CD4-positive, alpha-beta T cell (primary cell): ENCODE data around the gene TFE3. TPM values are rescaled to one million over a fixed set of nuclear protein-coding genes. Genes with fewer than 3 reads are reported as not detected.
"Not testable (repeated sequence)": the region's sequence is repeated elsewhere in the genome, so short reads cannot be mapped to it uniquely, and the experiment has no call there.

ENCODE experiments used
- ATAC-seq: fragments of 200-7000 bp; cut with Tn5 transposase; one replicate; pipeline ENCODE4 v1.10.0; 2022; ENCODE audit warnings: mild to moderate bottlenecking; ENCODE audit not compliant: poor library complexity
- CTCF ChIA-PET: fragments of 350-600 bp; sonication (Branson Sonifier 250); formaldehyde crosslinking; loops from one replicate; lab custom pipeline; 2021; ENCODE audit warnings: antibody characterized with exemption, inconsistent platforms; lab: Charles Lee
- POLR2A ChIA-PET: fragments of 350-600 bp; sonication (Branson Sonifier 250); formaldehyde crosslinking; loops from one replicate; lab custom pipeline; 2021; ENCODE audit warnings: antibody characterized with exemption, inconsistent platforms; lab: Charles Lee
- DNase-seq, 14 experiments: peaks; one replicate each; pipeline ENCODE4 v3.0.0-alpha.2; 2013 to 2020; ENCODE audit warnings: mixed read lengths in 2 of 14
- H3K27ac ChIP-seq, 2 donors: one replicate each; pipeline versions ENCODE4 v1.5.1 to v1.7.0; 2013; ENCODE audit warnings: low read length in 2 of 2, low read depth in 1 of 2, mild to moderate bottlenecking in 1 of 2
- H3K27me3 ChIP-seq, 2 experiments: 1 replicate in 1 of 2; 2 replicates in 1 of 2; pipeline versions ENCODE4 v1.6.1 to v1.7.0; 2013; ENCODE audit warnings: low read length in 2 of 2, control low read depth in 1 of 2, mild to moderate bottlenecking in 1 of 2, moderate library complexity in 1 of 2; ENCODE audit not compliant: insufficient read depth in 2 of 2, control insufficient read depth in 1 of 2
- H3K36me3 ChIP-seq: one replicate; pipeline ENCODE4 v1.6.1; 2013; ENCODE audit warnings: low read length, control low read depth; ENCODE audit not compliant: insufficient read depth
- H3K4me1 ChIP-seq: one replicate; pipeline ENCODE4 v1.6.1; 2013; ENCODE audit warnings: low read length, control low read depth; ENCODE audit not compliant: insufficient read depth
- H3K4me3 ChIP-seq: one replicate; pipeline ENCODE4 v1.5.1; 2013; ENCODE audit warnings: mild to moderate bottlenecking, low read length, moderate library complexity
- H3K9me3 ChIP-seq, 2 experiments: 1 replicate in 1 of 2; 2 replicates in 1 of 2; pipeline versions ENCODE4 v1.6.1 to v1.7.0; 2013; ENCODE audit warnings: low read length in 2 of 2, mild to moderate bottlenecking in 2 of 2, control low read depth in 1 of 2, moderate library complexity in 1 of 2; ENCODE audit not compliant: control insufficient read depth in 1 of 2, insufficient read depth in 1 of 2
- H3K27ac Mint-ChIP-seq: one replicate; pipeline ENCODE4 v1.8.0; 2020; ENCODE audit warnings: mixed read lengths
- H3K27me3 Mint-ChIP-seq: one replicate; pipeline ENCODE4 v1.8.0; 2021; ENCODE audit warnings: mixed read lengths
- H3K36me3 Mint-ChIP-seq: one replicate; pipeline ENCODE4 v1.8.0; 2021; ENCODE audit warnings: low read depth, mixed read lengths
- H3K4me1 Mint-ChIP-seq: one replicate; pipeline ENCODE4 v1.8.0; 2021; ENCODE audit warnings: low read depth, mixed read lengths
- H3K4me3 Mint-ChIP-seq: one replicate; pipeline ENCODE4 v1.8.0; 2020; ENCODE audit warnings: mild to moderate bottlenecking, mixed read lengths
- H3K9me3 Mint-ChIP-seq: one replicate; pipeline ENCODE4 v1.8.0; 2020; ENCODE audit warnings: mixed read lengths
- intact Hi-C, 2 experiments: fragments of 100-400 bp; cut with DNase I in 1 of 2; cut with micrococcal nuclease in 1 of 2; formaldehyde crosslinking; loops; one replicate each; pipeline versions ENCODE4 v1.15.1 to v1.9.0; 2023 to 2025; cut with DNase I, micrococcal nuclease
- total RNA-seq, 174 experiments: library from RNA in 2 of 174; stranded (reverse) in 2 of 174; gene quantifications; one replicate each; pipeline ENCODE4 v1.2.3 and lab custom pipeline; 2021 to 2026
- TF ChIP-seq, protein P1 (sequence below): fragments of 200-600 bp; IDR thresholded peaks from one replicate; pipeline ENCODE4 v1.8.0; 2022; ENCODE audit warnings: antibody characterized with exemption, mild to moderate bottlenecking

TFE3 gene
- total RNA-seq, 2 experiments from 2014 or later: 38.6 to 40.9 TPM

- no peak for ATAC-seq
- Mint-ChIP-seq H3K4me3 (no peak overlapping the region), H3K4me1 (no peaks in the 10 kb centered on the region), H3K36me3 (peaks cover 62% of the 10 kb centered on the region), H3K27ac (no peak overlapping the region), H3K9me3 (no peaks in the 10 kb centered on the region), H3K27me3 (no peaks in the 10 kb centered on the region)
- H3K4me3 ChIP-seq: no peak overlapping the region
- H3K36me3 ChIP-seq: peaks cover 53% of the 10 kb centered on the region
- no peak for DNase-seq
- intact Hi-C loops: no loop called here
- ChIA-PET POLR2A (no interaction called here), CTCF (no interaction called here)
- TF ChIP-seq, protein P1, sequence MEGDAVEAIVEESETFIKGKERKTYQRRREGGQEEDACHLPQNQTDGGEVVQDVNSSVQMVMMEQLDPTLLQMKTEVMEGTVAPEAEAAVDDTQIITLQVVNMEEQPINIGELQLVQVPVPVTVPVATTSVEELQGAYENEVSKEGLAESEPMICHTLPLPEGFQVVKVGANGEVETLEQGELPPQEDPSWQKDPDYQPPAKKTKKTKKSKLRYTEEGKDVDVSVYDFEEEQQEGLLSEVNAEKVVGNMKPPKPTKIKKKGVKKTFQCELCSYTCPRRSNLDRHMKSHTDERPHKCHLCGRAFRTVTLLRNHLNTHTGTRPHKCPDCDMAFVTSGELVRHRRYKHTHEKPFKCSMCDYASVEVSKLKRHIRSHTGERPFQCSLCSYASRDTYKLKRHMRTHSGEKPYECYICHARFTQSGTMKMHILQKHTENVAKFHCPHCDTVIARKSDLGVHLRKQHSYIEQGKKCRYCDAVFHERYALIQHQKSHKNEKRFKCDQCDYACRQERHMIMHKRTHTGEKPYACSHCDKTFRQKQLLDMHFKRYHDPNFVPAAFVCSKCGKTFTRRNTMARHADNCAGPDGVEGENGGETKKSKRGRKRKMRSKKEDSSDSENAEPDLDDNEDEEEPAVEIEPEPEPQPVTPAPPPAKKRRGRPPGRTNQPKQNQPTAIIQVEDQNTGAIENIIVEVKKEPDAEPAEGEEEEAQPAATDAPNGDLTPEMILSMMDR: no peak
- H3K27me3 ChIP-seq: no peaks in the 10 kb centered on the region
- no peaks in the 10 kb centered on the region for H3K4me1 ChIP-seq
- no peak overlapping the region for H3K27ac ChIP-seq
- H3K9me3 ChIP-seq: no peaks in the 10 kb centered on the region
Measured at GRCh38 chrX:48983081-48983480, 60.1 kb downstream of the TFE3 start.

GRCh38 chrX:48981178-48981577 is 62.0 kb downstream of the TFE3 start:
- H3K27me3 ChIP-seq: no peaks in the 10 kb centered on the region
- Mint-ChIP-seq H3K27ac (no peak overlapping the region), H3K4me3 (no peak overlapping the region), H3K27me3 (no peaks in the 10 kb centered on the region), H3K36me3 (peaks cover 73% of the 10 kb centered on the region), H3K4me1 (no peaks in the 10 kb centered on the region), H3K9me3 (no peaks in the 10 kb centered on the region)
- intact Hi-C loops: no loop called here
- DNase-seq: no peak
- no peaks in the 10 kb centered on the region for H3K9me3 ChIP-seq
- POLR2A ChIA-PET: no interaction called here
- no peak for ATAC-seq
- H3K27ac ChIP-seq: no peak overlapping the region
- H3K36me3 ChIP-seq: peaks cover 54% of the 10 kb centered on the region
- no peak overlapping the region for H3K4me3 ChIP-seq
- TF ChIP-seq, protein P1: no peak
- no peaks in the 10 kb centered on the region for H3K4me1 ChIP-seq
- CTCF ChIA-PET: no interaction called here

GRCh38 chrX:48980341-48980740 is 62.8 kb downstream of the TFE3 start:
- POLR2A ChIA-PET, CTCF ChIA-PET: not testable (repeated sequence)
- peaks cover 73% of the 10 kb centered on the region for H3K36me3 Mint-ChIP-seq

More at GRCh38 chrX:48980341-48980740, 62.8 kb downstream of the TFE3 start:
- H3K27me3 Mint-ChIP-seq, H3K27me3 ChIP-seq, H3K9me3 Mint-ChIP-seq, H3K4me3 ChIP-seq, intact Hi-C loops, ATAC-seq, DNase-seq, H3K4me1 ChIP-seq, H3K27ac Mint-ChIP-seq, H3K4me1 Mint-ChIP-seq, H3K9me3 ChIP-seq, H3K27ac ChIP-seq, H3K4me3 Mint-ChIP-seq: not testable (repeated sequence)
- H3K36me3 ChIP-seq: peaks cover 57% of the 10 kb centered on the region

Other genes starting within 250 kb of the TFE3 start
- gene HDAC6, start 241.3 kb downstream of the TFE3 start, total RNA-seq: 10 to 100 TPM; 95.2 to 95.7 TPM
- not detected for gene ERAS, start 216.8 kb downstream of the TFE3 start, total RNA-seq
- gene PCSK1N, start 207.7 kb downstream of the TFE3 start, total RNA-seq: 1 to 10 TPM; 3.5 to 4.9 TPM
- 10 to 100 TPM; 40.0 to 40.3 TPM for gene TIMM17B, start 145.6 kb downstream of the TFE3 start, total RNA-seq
- gene PQBP1, start 145.4 kb downstream of the TFE3 start, total RNA-seq: 10 to 100 TPM; 73.0 to 76.6 TPM
- gene SLC35A2, start 131.7 kb downstream of the TFE3 start, total RNA-seq: 10 to 100 TPM; 19.1 to 21.8 TPM
- 100 to 1,000 TPM; 212 to 225 TPM for gene PIM2, start 124.3 kb downstream of the TFE3 start, total RNA-seq
- gene OTUD5, start 85.8 kb downstream of the TFE3 start, total RNA-seq: 10 to 100 TPM; 81.3 to 92.1 TPM
- 1 to 10 TPM; 1.5 to 2.7 TPM for gene KCND1, start 71.5 kb downstream of the TFE3 start, total RNA-seq
- gene GRIPAP1, start 41.1 kb downstream of the TFE3 start, total RNA-seq: 100 to 1,000 TPM; 100 to 101 TPM
- gene CCDC120, start 15.6 kb upstream of the TFE3 start, total RNA-seq: 10 to 100 TPM; 11.5 to 12.2 TPM
- 10 to 100 TPM; 17.1 to 21.0 TPM for gene PRAF2, start 30.6 kb upstream of the TFE3 start, total RNA-seq
- 10 to 100 TPM; 74.8 to 78.7 TPM for gene WDR45, start 36.5 kb upstream of the TFE3 start, total RNA-seq
- 1 to 10 TPM; 8.9 to 9.6 TPM for gene GPKOW, start 80.4 kb upstream of the TFE3 start, total RNA-seq
- gene MAGIX, start 119.4 kb upstream of the TFE3 start, total RNA-seq: under 1 TPM; 0.89 to 0.93 TPM
- 100 to 1,000 TPM; 124 to 128 TPM for gene PLP2, start 128.5 kb upstream of the TFE3 start, total RNA-seq
- gene PRICKLE3, start 143.0 kb upstream of the TFE3 start, total RNA-seq: 1 to 10 TPM; 1.8 to 2.3 TPM
- gene SYP, start 156.8 kb upstream of the TFE3 start, total RNA-seq: under 1 TPM; 0.17 to 0.69 TPM
- 1 to 10 TPM; 1.1 to 1.2 TPM for gene CACNA1F, start 190.0 kb upstream of the TFE3 start, total RNA-seq
- 10 to 100 TPM; 12.7 to 15.8 TPM for gene CCDC22, start 192.1 kb upstream of the TFE3 start, total RNA-seq
- 1 to 10 TPM; 3.7 TPM for gene FOXP3, start 221.4 kb upstream of the TFE3 start, total RNA-seq
- gene PPP1R3F, start 226.4 kb upstream of the TFE3 start, total RNA-seq: 1 to 10 TPM; 8.5 to 9.1 TPM